GM12801 (cell line): ENCODE data around the gene PAX2.

ENCODE experiments used
- TF ChIP-seq, protein P1 (sequence below): IDR thresholded peaks from one replicate; pipeline ENCODE4 v1.5.1; 2011; ENCODE audit warnings: control low read depth; ENCODE audit not compliant: insufficient read length; ENCODE audit errors: extremely low read depth

PAX2 gene

DNA sequence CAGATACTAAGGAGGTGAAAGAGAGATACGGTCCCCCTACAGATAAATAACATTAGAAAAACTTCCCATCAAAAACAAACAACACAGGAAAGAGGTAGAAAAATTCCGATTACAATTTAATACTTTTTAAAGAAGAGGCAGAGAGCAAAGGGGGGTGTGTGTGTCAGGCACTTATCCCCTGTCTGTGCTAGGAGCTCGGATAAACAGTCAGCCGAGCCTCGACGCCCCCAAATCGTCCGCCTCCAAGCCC lies 3.6 kb downstream of the PAX2 start:
- TF ChIP-seq, protein P1, sequence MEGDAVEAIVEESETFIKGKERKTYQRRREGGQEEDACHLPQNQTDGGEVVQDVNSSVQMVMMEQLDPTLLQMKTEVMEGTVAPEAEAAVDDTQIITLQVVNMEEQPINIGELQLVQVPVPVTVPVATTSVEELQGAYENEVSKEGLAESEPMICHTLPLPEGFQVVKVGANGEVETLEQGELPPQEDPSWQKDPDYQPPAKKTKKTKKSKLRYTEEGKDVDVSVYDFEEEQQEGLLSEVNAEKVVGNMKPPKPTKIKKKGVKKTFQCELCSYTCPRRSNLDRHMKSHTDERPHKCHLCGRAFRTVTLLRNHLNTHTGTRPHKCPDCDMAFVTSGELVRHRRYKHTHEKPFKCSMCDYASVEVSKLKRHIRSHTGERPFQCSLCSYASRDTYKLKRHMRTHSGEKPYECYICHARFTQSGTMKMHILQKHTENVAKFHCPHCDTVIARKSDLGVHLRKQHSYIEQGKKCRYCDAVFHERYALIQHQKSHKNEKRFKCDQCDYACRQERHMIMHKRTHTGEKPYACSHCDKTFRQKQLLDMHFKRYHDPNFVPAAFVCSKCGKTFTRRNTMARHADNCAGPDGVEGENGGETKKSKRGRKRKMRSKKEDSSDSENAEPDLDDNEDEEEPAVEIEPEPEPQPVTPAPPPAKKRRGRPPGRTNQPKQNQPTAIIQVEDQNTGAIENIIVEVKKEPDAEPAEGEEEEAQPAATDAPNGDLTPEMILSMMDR: no peak

GRCh38 chr10:100749309-100750217 lies 4.2 kb downstream of the PAX2 start:
- TF ChIP-seq, protein P1: no peak

- TF ChIP-seq, protein P1: no peak
These were observed 5.2 kb downstream of the PAX2 start for GRCh38 chr10:100750291-100751210.

- TF ChIP-seq, protein P1: no peak
These were observed 6.0 kb downstream of the PAX2 start for GRCh38 chr10:100751211-100751933.

DNA sequence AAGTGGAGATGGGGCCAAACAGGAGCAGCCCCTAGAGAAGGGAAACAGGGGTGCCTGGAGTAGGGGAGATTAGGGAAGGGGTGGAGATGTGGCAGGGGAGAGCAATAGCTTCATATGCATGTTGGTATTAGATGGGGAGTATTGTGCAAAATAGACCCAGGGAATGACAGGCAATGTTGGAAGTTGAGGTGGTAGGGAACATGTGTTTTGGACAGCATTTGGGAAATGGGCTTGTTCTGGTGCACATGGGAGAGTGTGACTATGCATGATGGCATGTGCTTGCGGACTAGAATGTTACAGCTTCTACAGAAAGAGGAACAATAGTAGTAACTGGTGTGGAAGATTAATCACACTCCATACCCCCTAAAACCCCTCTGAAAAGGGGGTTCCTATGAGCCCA lies 10.4 kb downstream of the PAX2 start:
- TF ChIP-seq, protein P1: no peak

DNA sequence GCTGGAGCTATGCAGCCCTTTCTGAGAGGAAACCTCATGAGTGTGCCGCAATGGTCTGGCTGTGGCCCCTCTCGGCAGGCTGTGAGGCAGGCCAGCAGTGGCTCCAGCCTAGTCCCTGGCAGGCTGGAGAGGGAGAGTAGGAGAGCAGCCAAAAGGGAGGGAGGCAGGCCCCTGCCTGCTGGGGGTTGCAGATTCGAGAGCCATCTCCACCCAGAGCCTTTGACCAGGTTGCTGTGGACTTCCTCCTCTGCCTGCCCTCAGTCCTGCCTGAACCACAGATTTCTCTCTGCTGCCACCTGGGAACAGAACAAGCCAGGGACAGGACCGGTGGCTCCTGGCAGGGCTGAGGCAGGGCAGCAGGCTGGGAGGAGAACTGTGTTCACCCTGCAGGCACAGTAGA lies 13.9 kb downstream of the PAX2 start:
- TF ChIP-seq, protein P1: no peak

GRCh38 chr10:100760726-100761125 lies 15.3 kb downstream of the PAX2 start:
- TF ChIP-seq, protein P1: no peak
